IMR-90 (cell line): ENCODE data around the gene KDM1A. TPM values are rescaled to one million over a fixed set of nuclear protein-coding genes. Genes with fewer than 3 reads are reported as not detected.

Source experiments
- ATAC-seq: fragments of 200-7000 bp; cut with Tn5 transposase; 2 replicates; pipeline ENCODE4 v1.9.1; 2020; ENCODE audit warnings: low read depth, mild to moderate bottlenecking, moderate library complexity
- BruUV-seq: library from RNA; stranded (reverse); fragments of 400-500 nt; replicated peaks from 2 replicates; lab custom pipeline; 2021; lab: Mats Ljungman, UMichigan
- CTCF ChIA-PET: fragments of 300-600 bp; formaldehyde crosslinking; extraction: SDS; loops from one replicate; lab custom pipeline; 2021; ENCODE audit warnings: antibody characterized with exemption; lab: Yijun Ruan, JAX
- POLR2A ChIA-PET: fragments of 300-600 bp; sonication (Branson Sonifier 250); formaldehyde crosslinking; loops from one replicate; lab custom pipeline; 2022; ENCODE audit warnings: antibody characterized with exemption; ENCODE audit not compliant: unreplicated experiment; lab: Charles Lee
- DNase-seq: peaks from one replicate; pipeline ENCODE4 v3.0.0; 2013
- H2AFZ ChIP-seq: replicated peaks from 2 replicates; pipeline ENCODE3; 2013; ENCODE audit warnings: low read length, mild to moderate bottlenecking; ENCODE audit not compliant: poor library complexity
- H2AK5ac ChIP-seq: 2 replicates; pipeline ENCODE4 v1.6.1; 2013; ENCODE audit warnings: low read depth, low read length, inconsistent platforms
- H2AK9ac ChIP-seq: replicated peaks from 2 replicates; pipeline ENCODE3; 2013; ENCODE audit warnings: mild to moderate bottlenecking, low read depth, low read length, moderate library complexity; ENCODE audit not compliant: poor library complexity
- H2BK120ac ChIP-seq: 2 replicates; pipeline ENCODE4 v1.6.1; 2013; ENCODE audit warnings: low read depth, low read length, inconsistent platforms
- H2BK15ac ChIP-seq: 3 replicates; pipeline ENCODE4 v1.6.1; 2013; ENCODE audit warnings: low read depth, low read length, inconsistent platforms
- H2BK20ac ChIP-seq: 2 replicates; pipeline ENCODE4 v1.6.1; 2013; ENCODE audit warnings: low read depth, mild to moderate bottlenecking, inconsistent platforms, low read length, moderate library complexity
- H2BK5ac ChIP-seq: 2 replicates; pipeline ENCODE4 v1.6.1; 2013; ENCODE audit warnings: mild to moderate bottlenecking, low read depth, low read length, inconsistent platforms; ENCODE audit not compliant: poor library complexity, severe bottlenecking
- H3K14ac ChIP-seq: replicated peaks from 2 replicates; pipeline ENCODE4 v1.6.1; 2013; ENCODE audit warnings: low read depth, low read length, inconsistent platforms
- H3K18ac ChIP-seq: 2 replicates; pipeline ENCODE4 v1.6.1; 2013; ENCODE audit warnings: low read depth, low read length, control low read depth
- H3K23ac ChIP-seq: 2 replicates; pipeline ENCODE4 v1.6.1; 2013; ENCODE audit warnings: low read depth, low read length, inconsistent platforms
- H3K27ac ChIP-seq: 2 replicates; pipeline ENCODE4 v1.5.1; 2013; ENCODE audit warnings: mild to moderate bottlenecking, control low read depth, low read length; ENCODE audit not compliant: insufficient read depth
- H3K27me3 ChIP-seq: 2 replicates; pipeline ENCODE4 v1.6.1; 2013; ENCODE audit warnings: low read length; ENCODE audit not compliant: control insufficient read depth, insufficient read depth
- H3K36me3 ChIP-seq: 2 replicates; pipeline ENCODE4 v1.6.1; 2013; ENCODE audit warnings: low read length, mixed read lengths; ENCODE audit not compliant: control insufficient read depth, insufficient read depth
- H3K4ac ChIP-seq: 2 replicates; pipeline ENCODE4 v1.6.1; 2013; ENCODE audit warnings: low read depth, low read length, inconsistent platforms
- H3K4me1 ChIP-seq: 2 replicates; pipeline ENCODE4 v1.6.1; 2013; ENCODE audit warnings: low read length, mixed read lengths; ENCODE audit not compliant: control insufficient read depth, insufficient read depth
- H3K4me2 ChIP-seq: 2 replicates; pipeline ENCODE4 v1.6.1; 2013; ENCODE audit warnings: low read depth, mild to moderate bottlenecking, control low read depth, low read length, moderate library complexity
- H3K4me3 ChIP-seq: 2 replicates; pipeline ENCODE4 v1.5.1; 2013; ENCODE audit warnings: low read depth, mild to moderate bottlenecking, control low read depth, low read length, moderate library complexity; ENCODE audit not compliant: insufficient read depth
- H3K56ac ChIP-seq: 2 replicates; pipeline ENCODE4 v1.6.1; 2013; ENCODE audit warnings: low read length, inconsistent platforms; ENCODE audit not compliant: insufficient read depth; ENCODE audit errors: extremely low read depth
- H3K79me1 ChIP-seq, 2 experiments: 2 replicates each; pipeline ENCODE4 v1.6.1; 2013; ENCODE audit warnings: low read length in 2 of 2, inconsistent platforms in 1 of 2, low read depth in 1 of 2
- H3K9ac ChIP-seq: 2 replicates; pipeline ENCODE4 v1.6.1; 2013; ENCODE audit warnings: low read depth, low read length, control low read depth
- H3K9me1 ChIP-seq: 2 replicates; pipeline ENCODE4 v1.6.1; 2013; ENCODE audit warnings: low read length, inconsistent platforms; ENCODE audit not compliant: insufficient read depth
- H3K9me3 ChIP-seq: 2 replicates; pipeline ENCODE4 v1.6.1; 2013; ENCODE audit warnings: low read length; ENCODE audit not compliant: control insufficient read depth, insufficient read depth
- H4K20me1 ChIP-seq: 2 replicates; pipeline ENCODE4 v1.6.1; 2013; ENCODE audit warnings: low read length, inconsistent platforms; ENCODE audit not compliant: insufficient read depth
- H4K5ac ChIP-seq: 2 replicates; pipeline ENCODE4 v1.6.1; 2013; ENCODE audit warnings: mild to moderate bottlenecking, low read depth, low read length, control low read depth
- H4K8ac ChIP-seq, 2 experiments: 2 replicates each; pipeline ENCODE4 v1.6.1; 2013; ENCODE audit warnings: low read depth in 2 of 2, low read length in 2 of 2, control low read depth in 1 of 2, inconsistent platforms in 1 of 2
- H4K91ac ChIP-seq: 2 replicates; pipeline ENCODE4 v1.6.1; 2013; ENCODE audit warnings: low read depth, low read length, inconsistent platforms; ENCODE audit not compliant: insufficient read depth
- CEBPB ChIP-seq: IDR thresholded peaks from 2 replicates; pipeline ENCODE4 v1.6.1; 2012; ENCODE audit warnings: low read depth, low read length, improper control_type of control experiment
- ELK1 ChIP-seq: fragments of 150-350 bp; IDR thresholded peaks from 2 replicates; pipeline ENCODE4 v1.6.1; 2016; ENCODE audit warnings: low read depth, mild to moderate bottlenecking, low read length, moderate library complexity, borderline replicate concordance
- FOS ChIP-seq: fragments of 150-350 bp; IDR thresholded peaks from 2 replicates; pipeline ENCODE4 v1.6.1; 2016; ENCODE audit warnings: low read depth, low read length
- NFE2L2 ChIP-seq: fragments of 150-350 bp; IDR thresholded peaks from 2 replicates; pipeline ENCODE4 v1.6.1; 2016; ENCODE audit warnings: low read depth, mild to moderate bottlenecking, low read length
- RAD21 ChIP-seq: IDR thresholded peaks from 2 replicates; pipeline ENCODE4 v1.6.1; 2012; ENCODE audit warnings: low read length, improper control_type of control experiment
- RFX5 ChIP-seq: IDR thresholded peaks from 2 replicates; pipeline ENCODE4 v1.8.0; 2012; ENCODE audit warnings: low read depth, mild to moderate bottlenecking, low read length, moderate library complexity
- SMC3 ChIP-seq: fragments of 150-350 bp; IDR thresholded peaks from 2 replicates; pipeline ENCODE4 v1.6.1; 2016; ENCODE audit warnings: low read depth, mild to moderate bottlenecking, antibody characterized with exemption, low read length, moderate library complexity
- WGBS, 2 experiments: methylation state at CpG; one replicate each; pipeline versions ENCODE4 v1.1.5 to v1.1.7; 2013; ENCODE audit warnings: missing lambda C conversion rate in 2 of 2; ENCODE audit not compliant: insufficient read length in 1 of 2; ENCODE audit errors: extremely low coverage in 2 of 2; 5-methylcytosine and 5-hydroxymethylcytosine counted together
- dilution Hi-C: fragments of 300-500 bp; cut with HindIII; formaldehyde crosslinking; loops from one replicate; pipeline ENCODE4 v1.14.3; 2018; ENCODE audit warnings: low sequenced_read_pairs; ENCODE audit not compliant: unreplicated experiment
- in situ Hi-C: fragments of 300-500 bp; cut with MboI; formaldehyde crosslinking; loops from 3 replicates; pipeline ENCODE4 v1.14.3; 2019; ENCODE audit warnings: low sequenced_read_pairs, inconsistent platforms, mixed read lengths
- intact Hi-C: fragments of 100-400 bp; cut with micrococcal nuclease; formaldehyde crosslinking; loops from 2 replicates; pipeline ENCODE4 v1.10.0; 2022
- polyA plus RNA-seq, 3 experiments: library from polyadenylated mRNA; depleted of rRNA; stranded (reverse); fragments of >200 nt; gene quantifications; 2 replicates each; pipeline ENCODE4 v1.2.3, GENCODE V29; 2012; ENCODE audit warnings: low replicate concordance in 1 of 3
- total RNA-seq: library from RNA; depleted of rRNA; stranded (reverse); fragments of >200 nt; gene quantifications from 2 replicates; pipeline ENCODE4 v1.2.3, GENCODE V29; 2012

Gene KDM1A
- total and polyA plus RNA-seq, 2 of the 4 experiments (the other 2 are of a cell fraction) = 58.7 to 104 TPM

GRCh38 chr1:23126801-23127200 is 107.5 kb downstream of the KDM1A start:
- POLR2A ChIA-PET = no interaction called here
- H3K4me2 ChIP-seq = peak overlapping the region; percentile 62; the same call in 1 of the 2 replicates
- CTCF ChIA-PET = interaction anchor here (0.6 kb wide), 1 partner anchor 68 kb away, joined by 3 read pairs; no protein-coding TSS in a partner anchor
- no peak overlapping the region for H3K18ac ChIP-seq
- H2BK120ac ChIP-seq = no peak overlapping the region
- no peak overlapping the region; a peak in 1 of 4 replicates for H4K8ac ChIP-seq
- no peak overlapping the region for H3K56ac ChIP-seq
- in situ Hi-C loops (no loop called here), intact Hi-C loops (no loop called here), dilution Hi-C loops (no loop called here)
- DNase-seq (peak; percentile 87), ATAC-seq (peak; percentile 84)
- no peak overlapping the region for H3K27ac ChIP-seq
- peak overlapping the region; percentile 23 for H2BK5ac ChIP-seq
- no peak overlapping the region for H2AK5ac ChIP-seq
- no peaks in the 10 kb centered on the region for H3K27me3 ChIP-seq
- H3K4ac ChIP-seq = no peak overlapping the region; the same call in 1 of the 2 replicates
- no peak overlapping the region for H4K91ac ChIP-seq
- WGBS, 2 experiments = no CpG with 5 or more reads among the region's 3 CpGs
- BruUV-seq = no TSS peak
- TF ChIP-seq ELK1 (no peak), CEBPB (peak; percentile 52; the same call in 1 of the 2 replicates), FOS (no peak), RFX5 (no peak), NFE2L2 (no peak), SMC3 (no peak), RAD21 (no peak)
- H3K14ac ChIP-seq = no peak overlapping the region
- H2BK20ac ChIP-seq = no peak overlapping the region
- H3K9me1 ChIP-seq = peaks cover 19% of the 10 kb centered on the region
- H3K4me3 ChIP-seq = no peak overlapping the region
- no peak overlapping the region for H2AK9ac ChIP-seq
- peaks cover 18% of the 10 kb centered on the region for H3K4me1 ChIP-seq
- H2AFZ ChIP-seq = no peak overlapping the region
- H3K79me1 ChIP-seq = peaks cover 13 to 70% of the 10 kb centered on the region in 2 experiments
- H4K20me1 ChIP-seq = peaks cover 78% of the 10 kb centered on the region
- H3K9ac ChIP-seq = no peak overlapping the region
- H3K9me3 ChIP-seq = no peaks in the 10 kb centered on the region
- H3K36me3 ChIP-seq = no peaks in the 10 kb centered on the region
- no peak overlapping the region for H3K23ac ChIP-seq
- no peak overlapping the region for H2BK15ac ChIP-seq
- H4K5ac ChIP-seq = no peak overlapping the region
